ENCODE measurements around the gene PPIL4. TPM values are rescaled to one million over a fixed set of nuclear protein-coding genes. Genes with fewer than 3 reads are reported as not detected.

Gene PPIL4
- total and polyA plus RNA-seq, 2 donors (not counting 3 experiments of a cell fraction or from before 2014, with no cell fraction given), result 2.2 to 27.8 TPM

GRCh38 chr6:149489967-149490366 lies 55.9 kb downstream of the PPIL4 start:
- POLR2A ChIA-PET, result interaction anchor here (0.7 kb wide), 1 partner anchor 17 kb away, joined by 4 read pairs; no protein-coding TSS in a partner anchor
- FAIRE-seq (no peak), DNase-seq (ENCODE audit: low read depth, low spot score) (no peak)
- Histone ChIP-seq H3K4me3 (replicated peaks in 1 of 3; ENCODE audit: insufficient read depth in 1 of 3, low read depth in 1 of 3, low read length in 3 of 3) (no peak overlapping the region), H4K20me1 (replicated peaks; ENCODE audit: control insufficient read depth, extremely low read depth, insufficient read depth, low read length) (no peaks in the 10 kb centered on the region), H3K27ac (ENCODE audit: insufficient read depth, low read depth, low read length) (no peak overlapping the region), H3K9me1 (replicated peaks; ENCODE audit: control insufficient read depth, extremely low read depth, insufficient read depth, low read length) (no peaks in the 10 kb centered on the region), H3K9ac (replicated peaks; ENCODE audit: extremely low read depth, insufficient read depth, low read length) (no peak overlapping the region), H3K27me3 (ENCODE audit: control insufficient read depth in 2 of 2, insufficient read depth in 2 of 2, low read length in 2 of 2) (no peaks in the 10 kb centered on the region), H3K4me1 (ENCODE audit: control insufficient read depth, extremely low read depth, insufficient read depth, low read length) (no peaks in the 10 kb centered on the region), H3K9me3 (replicated peaks; ENCODE audit: control insufficient read depth, insufficient read depth, low read length) (no peaks in the 10 kb centered on the region), H3K36me3 (ENCODE audit: control insufficient read depth in 2 of 2, extremely low read depth in 1 of 2, insufficient read depth in 2 of 2, low read length in 2 of 2) (no peaks in the 10 kb centered on the region), H3K4me2 (ENCODE audit: insufficient read depth, low read length) (no peak overlapping the region), H2AFZ (ENCODE audit: low read depth, low read length) (no peak overlapping the region), H3K79me2 (ENCODE audit: control insufficient read depth, insufficient read depth, low read length) (no peaks in the 10 kb centered on the region)
- intact Hi-C loops (cut with micrococcal nuclease) (no loop called here), dilution Hi-C loops (cut with MboI; ENCODE audit: extremely low pct_ligation_motif_present, low sequenced_read_pairs) (no loop called here)
- no peak for TF ChIP-seq GATA2 (IDR thresholded peaks at IDR 0.05; ENCODE audit: insufficient read depth, insufficient read length, low read depth, low read length)
- CTCF ChIA-PET, result interaction anchor here (0.9 to 1.7 kb wide), 3 partner anchors 10 to 28 kb away, joined by 3 read pairs; no protein-coding TSS in a partner anchor
- BruUV-seq (replicated peaks), result no TSS peak

GRCh38 chr6:149488815-149489214 lies 57.0 kb downstream of the PPIL4 start:
- no peak for DNase-seq (ENCODE audit: low read depth, low spot score)
- Histone ChIP-seq H3K4me2 (ENCODE audit: insufficient read depth, low read length) (no peak overlapping the region), H3K27ac (ENCODE audit: insufficient read depth, low read depth, low read length) (no peak overlapping the region), H3K4me1 (ENCODE audit: control insufficient read depth, extremely low read depth, insufficient read depth, low read length) (no peaks in the 10 kb centered on the region), H2AFZ (ENCODE audit: low read depth, low read length) (no peak overlapping the region), H3K36me3 (ENCODE audit: control insufficient read depth in 2 of 2, extremely low read depth in 1 of 2, insufficient read depth in 2 of 2, low read length in 2 of 2) (no peaks in the 10 kb centered on the region), H3K9ac (replicated peaks; ENCODE audit: extremely low read depth, insufficient read depth, low read length) (no peak overlapping the region), H3K27me3 (ENCODE audit: control insufficient read depth in 2 of 2, insufficient read depth in 2 of 2, low read length in 2 of 2) (no peaks in the 10 kb centered on the region), H3K9me1 (replicated peaks; ENCODE audit: control insufficient read depth, extremely low read depth, insufficient read depth, low read length) (no peaks in the 10 kb centered on the region), H3K9me3 (replicated peaks; ENCODE audit: control insufficient read depth, insufficient read depth, low read length) (no peaks in the 10 kb centered on the region), H3K79me2 (ENCODE audit: control insufficient read depth, insufficient read depth, low read length) (no peaks in the 10 kb centered on the region), H3K4me3 (replicated peaks in 1 of 3; ENCODE audit: insufficient read depth in 1 of 3, low read depth in 1 of 3, low read length in 3 of 3) (no peak overlapping the region), H4K20me1 (replicated peaks; ENCODE audit: control insufficient read depth, extremely low read depth, insufficient read depth, low read length) (no peaks in the 10 kb centered on the region)
- CTCF ChIA-PET, result interaction anchor here (0.8 to 1.1 kb wide), 2 partner anchors 14 to 460 kb away, joined by 3 to 4 read pairs; no protein-coding TSS in a partner anchor
- FAIRE-seq, result no peak
- POLR2A ChIA-PET, result no interaction called here
- no peak for TF ChIP-seq MYC (IDR thresholded peaks at IDR 0.05; ENCODE audit: low read depth, low read length)
- BruUV-seq (replicated peaks), result no TSS peak
- dilution Hi-C loops (cut with MboI; ENCODE audit: extremely low pct_ligation_motif_present, low sequenced_read_pairs) (no loop called here), intact Hi-C loops (cut with micrococcal nuclease) (no loop called here)
